GM18508 (cell line): ENCODE data around the gene DENND1A.
"Not testable (repeated sequence)": the region's sequence is repeated elsewhere in the genome, so short reads cannot be mapped to it uniquely, and the experiment has no call there.

Source experiments
- ATAC-seq: cut with Tn5 transposase; IDR thresholded peaks from one replicate; pipeline ENCODE4 v1.9.1; 2021; ENCODE audit warnings: moderate number of reproducible peaks; ENCODE audit not compliant: insufficient read depth, unreplicated experiment

Gene DENND1A

GRCh38 chr9:123828449-123828848, 101.5 kb downstream of the DENND1A start:
- ATAC-seq = no peak

GRCh38 chr9:123825342-123826060, 104.4 kb downstream of the DENND1A start:
- ATAC-seq = no peak

GRCh38 chr9:123823194-123823947, 106.6 kb downstream of the DENND1A start:
- no peak for ATAC-seq

GRCh38 chr9:123821619-123822018, 108.3 kb downstream of the DENND1A start:
- no peak for ATAC-seq

GRCh38 chr9:123820139-123820538, 109.8 kb downstream of the DENND1A start:
- ATAC-seq = no peak

GRCh38 chr9:123816817-123817472, 113.0 kb downstream of the DENND1A start:
- ATAC-seq = no peak

- ATAC-seq = not testable (repeated sequence)
Observed at GRCh38 chr9:123815856-123816255, 114.1 kb downstream of the DENND1A start.

- ATAC-seq = no peak
Observed at GRCh38 chr9:123814496-123814895, 115.4 kb downstream of the DENND1A start.

GRCh38 chr9:123812984-123813383, 116.9 kb downstream of the DENND1A start:
- no peak for ATAC-seq

GRCh38 chr9:123807251-123807650, 122.7 kb downstream of the DENND1A start:
- no peak for ATAC-seq

GRCh38 chr9:123806829-123807228, 123.1 kb downstream of the DENND1A start:
- ATAC-seq = no peak

- ATAC-seq = no peak
Observed at GRCh38 chr9:123798195-123798594, 131.7 kb downstream of the DENND1A start.

GRCh38 chr9:123796618-123797484, 133.1 kb downstream of the DENND1A start:
- ATAC-seq = no peak

- ATAC-seq = no peak
Observed at GRCh38 chr9:123796094-123796493, 133.8 kb downstream of the DENND1A start.

GRCh38 chr9:123795336-123795735, 134.6 kb downstream of the DENND1A start:
- ATAC-seq = no peak

GRCh38 chr9:123792501-123792900, 137.4 kb downstream of the DENND1A start:
- no peak for ATAC-seq

GRCh38 chr9:123789554-123790292, 140.2 kb downstream of the DENND1A start:
- ATAC-seq = no peak

GRCh38 chr9:123787416-123787815, 142.5 kb downstream of the DENND1A start:
- ATAC-seq = no peak

GRCh38 chr9:123784518-123784917, 145.4 kb downstream of the DENND1A start:
- no peak for ATAC-seq
